ENCODE results near the gene KCNMB1.

KCNMB1 gene

DNA sequence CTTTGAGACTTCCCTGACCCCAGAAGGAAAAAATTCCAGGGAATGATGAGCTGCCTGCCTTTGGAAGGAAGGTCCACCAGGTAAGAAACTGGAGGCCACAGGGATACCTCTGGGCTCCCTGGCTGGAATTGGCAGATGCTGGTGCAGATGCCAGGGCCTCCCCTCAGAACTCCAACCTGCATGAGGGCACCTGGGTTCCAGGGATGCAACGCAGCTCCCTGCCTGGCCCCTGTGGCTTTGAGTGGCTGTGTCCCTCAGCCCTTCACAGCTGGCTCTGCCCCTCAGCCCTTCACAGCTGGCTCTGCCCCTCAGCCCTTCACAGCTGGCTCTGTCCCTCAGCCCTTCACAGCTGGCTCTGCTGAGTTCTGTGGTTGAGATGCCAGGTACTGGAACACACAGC is 13.9 kb downstream of the KCNMB1 start:
- DNase-seq = no peak

DNA sequence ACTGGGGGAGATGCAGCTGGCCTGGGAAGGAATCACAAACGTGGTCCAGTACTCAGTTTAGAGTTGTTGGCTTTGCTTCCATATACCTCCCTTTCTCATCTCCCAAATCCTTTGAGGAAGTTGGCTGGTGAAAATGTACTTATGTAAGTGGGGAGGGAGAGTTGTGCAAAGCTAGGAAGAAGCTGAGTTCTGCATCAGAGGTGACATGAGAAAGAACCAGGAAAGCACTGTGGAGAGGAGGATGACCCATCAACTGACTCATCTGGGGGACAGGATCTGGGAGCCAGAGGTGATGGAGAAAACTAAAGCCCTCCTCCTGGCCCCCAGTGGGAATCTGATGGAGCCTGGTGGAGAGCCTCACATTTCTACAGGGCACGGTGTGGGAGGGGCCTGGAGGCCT is 16.2 kb downstream of the KCNMB1 start:
- peak; percentile 59 for DNase-seq

DNA sequence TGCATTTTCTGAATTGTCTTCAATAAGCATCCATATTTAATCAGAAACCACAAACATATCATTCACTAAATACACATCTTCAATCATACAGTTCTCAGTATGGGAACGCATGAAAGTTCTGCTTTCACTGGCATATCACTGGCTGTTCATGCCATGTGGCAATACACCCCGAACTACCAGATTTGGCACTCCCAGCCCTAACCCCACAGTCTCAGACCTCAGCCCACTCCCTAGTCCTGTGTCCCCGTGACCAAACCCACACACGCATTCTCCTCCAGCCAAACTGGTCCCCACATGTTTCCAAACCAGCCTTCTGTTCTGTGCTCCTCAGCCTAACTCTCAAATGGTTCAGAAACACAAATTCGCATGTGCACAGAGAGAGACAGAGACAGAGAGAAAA is 20.6 kb downstream of the KCNMB1 start:
- peak; percentile 62 for DNase-seq

DNA sequence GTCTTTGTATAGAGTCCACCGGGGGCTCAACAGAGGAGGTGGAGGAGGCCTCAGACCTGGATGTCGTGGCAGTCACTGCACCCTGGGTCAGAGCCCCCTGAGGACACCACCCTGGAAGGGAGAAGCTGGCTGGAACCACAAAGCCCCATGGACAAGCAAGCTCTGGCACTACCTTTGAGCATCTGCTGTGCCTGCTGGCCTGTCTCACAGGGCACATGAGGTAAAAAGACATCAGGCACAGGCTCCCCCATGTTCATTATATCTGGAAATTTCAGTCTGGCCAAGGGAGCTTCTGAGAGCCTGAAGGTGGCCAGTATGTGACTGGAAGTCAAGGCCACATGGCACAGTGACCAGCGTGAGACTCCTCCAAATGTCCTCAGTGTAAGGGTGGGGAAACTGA is 22.9 kb downstream of the KCNMB1 start:
- DNase-seq = no peak

DNA sequence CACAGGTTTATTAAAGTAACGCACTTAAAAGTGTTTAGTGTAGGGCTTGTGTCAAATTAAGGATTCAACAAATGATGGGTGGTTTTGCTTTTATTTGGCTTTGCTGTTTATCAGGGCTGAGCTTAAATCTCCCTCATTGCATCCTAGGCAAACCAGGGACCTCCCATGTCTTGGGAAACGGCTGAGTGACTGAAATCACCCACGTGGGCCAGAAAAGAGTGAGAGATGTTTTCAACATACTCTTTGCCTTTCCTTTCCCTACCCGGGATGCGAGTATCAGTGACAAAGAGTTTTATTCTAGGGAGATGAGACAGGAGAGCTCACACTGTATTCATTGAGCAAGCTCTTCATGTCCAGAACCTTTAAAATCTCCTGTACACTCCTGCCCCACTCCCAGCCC is 23.3 kb downstream of the KCNMB1 start:
- DNase-seq = peak; percentile 81

DNA sequence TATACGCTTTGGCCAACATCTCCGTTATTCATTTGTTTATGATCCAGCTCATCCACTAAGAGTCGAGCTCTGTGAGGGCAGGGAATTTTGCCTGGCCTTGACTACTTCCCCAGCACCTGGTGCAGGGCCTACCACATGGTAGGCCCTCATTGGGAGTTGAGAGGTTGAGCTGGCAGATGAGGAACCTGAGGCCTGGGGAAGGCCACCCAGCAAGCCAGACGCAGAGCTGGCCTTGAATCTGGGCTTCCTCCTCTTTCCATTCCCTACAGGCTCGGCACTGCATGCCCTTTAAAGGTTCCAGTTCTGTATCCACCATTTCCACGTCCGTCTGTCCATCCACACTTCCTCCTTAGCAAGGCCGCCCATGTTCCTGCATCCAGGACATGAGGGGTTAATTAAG is 24.2 kb downstream of the KCNMB1 start:
- peak; percentile 35 for DNase-seq

DNA sequence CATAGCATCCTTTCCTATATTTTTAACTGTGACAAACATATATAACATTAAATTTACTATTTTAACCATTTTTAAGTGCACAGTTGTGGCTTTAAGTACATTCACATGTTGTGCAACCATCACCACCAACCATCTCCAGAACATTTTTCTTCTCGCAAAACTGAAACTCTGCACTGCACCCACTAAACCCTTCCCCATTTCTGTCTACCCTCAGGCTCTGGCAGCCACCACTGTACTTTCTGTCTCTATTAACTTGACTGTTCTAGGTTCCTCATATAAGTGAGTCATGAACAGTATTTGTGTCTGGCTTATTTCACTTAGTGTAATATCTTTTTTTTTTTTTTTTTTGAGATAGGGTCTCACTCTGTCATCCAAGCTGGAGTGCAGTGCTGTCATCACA is 25.5 kb downstream of the KCNMB1 start:
- peak; percentile 95 for DNase-seq

DNA sequence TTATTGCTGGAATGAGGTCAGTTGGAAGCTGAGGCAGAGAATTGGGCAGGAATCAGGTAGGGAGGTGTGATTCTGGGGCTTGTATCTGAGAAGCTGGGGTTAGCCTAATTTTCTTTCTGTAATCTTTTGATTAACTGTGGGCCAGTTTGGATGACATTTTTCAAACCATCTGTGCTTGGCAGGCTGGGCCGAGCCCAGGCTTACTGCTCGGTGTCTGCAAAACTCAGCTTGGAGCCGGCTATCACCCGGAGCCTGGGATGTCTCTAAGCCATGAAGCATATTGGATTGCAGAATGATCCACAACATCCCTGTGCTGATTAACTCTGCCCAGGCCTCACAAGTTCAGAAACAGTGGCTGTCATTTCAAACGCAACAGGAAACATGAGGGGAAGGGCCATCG is 26.5 kb downstream of the KCNMB1 start:
- no peak for DNase-seq

DNA sequence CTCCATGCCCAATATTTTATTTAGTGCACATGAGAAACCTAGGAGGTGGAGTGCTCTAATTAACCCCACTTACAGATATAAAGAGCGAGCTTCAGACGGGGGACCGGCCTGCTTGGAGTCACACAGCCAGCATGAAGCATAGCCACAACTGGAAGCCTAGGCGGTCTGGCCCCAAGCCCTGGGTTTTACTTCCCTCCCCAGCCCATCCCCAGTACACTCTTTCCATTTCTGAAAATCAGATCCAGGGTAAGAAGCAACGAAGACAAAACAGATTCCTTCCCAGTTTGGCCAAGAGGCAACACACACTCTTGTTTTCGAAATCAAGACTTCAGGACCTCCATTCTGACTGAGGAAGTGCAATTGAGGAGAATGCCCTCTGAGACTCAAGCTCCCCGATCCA is 27.1 kb downstream of the KCNMB1 start:
- DNase-seq = peak; percentile 43

DNA sequence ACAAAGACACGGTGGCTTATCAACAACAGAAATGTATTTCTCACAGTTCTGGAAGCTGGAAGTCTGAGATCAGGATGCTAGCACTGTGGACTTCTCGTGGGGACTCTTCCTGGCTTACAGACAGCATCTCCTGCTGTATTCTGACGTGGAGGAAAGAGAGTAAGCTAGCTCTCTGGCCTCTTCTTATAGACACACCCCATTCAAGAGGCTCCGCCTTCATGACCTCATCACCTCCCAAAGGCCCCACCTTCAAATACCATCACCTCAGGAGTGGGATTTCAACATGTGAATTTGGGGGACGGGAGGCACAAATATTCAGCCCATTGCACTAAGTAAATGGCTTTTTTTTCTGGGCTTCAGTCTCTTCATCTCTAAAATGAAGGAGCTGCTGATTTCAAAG is 27.6 kb downstream of the KCNMB1 start:
- peak; percentile 48 for DNase-seq

DNA sequence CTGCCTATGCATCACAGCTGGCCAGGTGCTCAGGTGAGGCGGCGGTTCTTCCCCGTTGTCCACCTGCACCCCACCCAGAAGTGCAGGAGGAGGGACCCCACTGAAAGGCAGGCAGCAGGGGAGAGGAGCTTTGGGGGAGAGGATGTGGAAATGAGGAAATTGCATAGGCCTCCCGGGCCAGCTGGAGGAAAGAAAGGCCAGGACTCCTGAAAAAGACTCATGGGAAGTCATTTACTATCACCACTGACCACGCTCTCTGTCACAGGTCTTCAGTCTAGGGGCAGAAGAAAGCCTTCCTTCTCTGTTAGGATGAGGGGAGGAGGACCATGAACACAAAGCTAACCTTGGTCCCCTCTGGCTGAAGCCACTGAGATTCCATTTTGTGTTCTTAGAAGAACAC is 28.1 kb downstream of the KCNMB1 start:
- DNase-seq = peak; percentile 61

DNA sequence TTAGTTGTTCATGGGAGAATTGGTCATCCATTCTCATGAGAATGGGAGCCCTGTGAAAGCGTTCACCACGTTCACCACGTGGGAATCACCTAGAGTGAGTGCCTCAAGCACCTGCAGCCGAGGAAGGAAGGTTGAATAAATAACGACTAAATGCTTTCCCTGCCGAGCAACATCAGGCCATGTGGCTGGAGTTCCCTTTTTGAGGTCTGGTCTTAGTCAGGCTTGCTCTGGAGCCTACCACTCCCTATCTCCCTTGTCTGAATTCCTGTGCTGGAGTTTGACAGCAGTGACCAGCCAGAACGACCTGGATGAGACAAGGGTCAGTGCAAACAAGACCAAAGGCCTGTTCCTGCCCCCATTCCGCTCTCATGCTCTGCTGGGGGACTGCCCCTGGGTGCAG is 28.5 kb downstream of the KCNMB1 start:
- peak; percentile 79 for DNase-seq

DNA sequence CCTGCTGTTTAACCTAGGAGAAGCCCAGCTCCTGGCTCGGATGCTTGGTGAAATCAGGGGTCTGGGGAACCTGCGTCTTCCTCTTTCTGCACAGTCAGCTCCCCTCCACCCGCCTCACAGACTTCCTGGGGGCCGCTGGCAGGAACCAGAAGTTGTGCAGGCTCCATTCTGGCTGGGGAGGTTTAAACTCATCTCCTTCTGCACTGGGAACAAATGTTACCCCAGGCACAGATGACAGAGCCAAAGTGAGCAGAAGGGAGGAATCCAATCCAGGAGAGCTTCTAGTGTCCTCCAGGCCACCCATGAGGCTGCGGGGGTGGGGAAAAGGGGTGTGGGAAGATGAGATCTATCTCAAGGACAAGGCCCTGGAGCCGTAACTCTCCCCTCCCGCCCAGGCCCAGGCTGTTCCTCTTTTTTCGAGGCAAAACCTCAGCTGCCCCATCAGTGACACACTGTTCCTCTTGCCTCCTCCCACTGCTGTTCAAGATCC is 31.2 kb downstream of the KCNMB1 start:
- DNase-seq = peak; percentile 95

DNA sequence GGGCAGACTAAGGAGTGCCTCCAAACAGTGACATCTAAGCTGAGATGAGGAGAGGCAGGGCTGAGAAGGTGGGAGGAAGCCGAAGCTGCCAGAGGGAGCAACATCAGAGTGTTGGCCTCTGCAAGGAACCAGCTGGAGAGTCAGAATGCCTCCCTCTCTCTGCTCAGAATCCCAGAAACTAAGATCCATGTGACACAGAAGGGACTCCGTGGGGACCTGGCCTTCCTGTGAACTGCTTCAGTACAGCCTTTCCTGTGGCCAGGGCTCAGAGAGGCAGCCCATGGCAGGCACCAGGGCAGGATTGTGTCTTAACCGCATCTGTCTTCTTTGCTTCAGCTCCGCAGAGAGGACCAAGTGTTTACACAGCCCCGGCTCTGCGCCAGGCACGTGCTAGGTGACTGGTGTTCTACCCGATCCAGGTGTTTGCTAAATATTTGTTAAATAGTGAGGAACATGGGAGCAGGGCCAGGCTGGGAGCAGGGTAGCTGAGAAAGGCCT is 33.5 kb downstream of the KCNMB1 start:
- DNase-seq = no peak

DNA sequence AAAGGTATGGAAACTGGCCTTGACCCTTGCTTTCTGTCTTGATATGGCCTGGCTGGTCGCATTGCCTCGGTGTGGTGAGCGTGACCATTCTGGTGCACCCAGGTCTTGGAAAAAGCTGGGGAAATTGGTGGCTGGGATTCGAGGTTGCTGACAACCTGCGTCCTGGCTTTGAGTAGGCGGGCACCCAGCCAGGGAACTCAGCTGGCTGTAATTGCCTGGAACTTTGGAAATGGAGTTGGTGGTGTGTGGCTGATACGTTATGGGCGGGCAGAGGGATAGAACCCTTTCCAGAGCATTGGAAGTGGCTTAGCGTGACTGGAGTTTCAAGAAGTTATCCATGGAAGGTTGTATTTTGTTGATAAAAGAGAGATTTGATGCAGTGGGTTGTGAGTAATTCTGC is 35.2 kb downstream of the KCNMB1 start:
- no peak for DNase-seq

DNA sequence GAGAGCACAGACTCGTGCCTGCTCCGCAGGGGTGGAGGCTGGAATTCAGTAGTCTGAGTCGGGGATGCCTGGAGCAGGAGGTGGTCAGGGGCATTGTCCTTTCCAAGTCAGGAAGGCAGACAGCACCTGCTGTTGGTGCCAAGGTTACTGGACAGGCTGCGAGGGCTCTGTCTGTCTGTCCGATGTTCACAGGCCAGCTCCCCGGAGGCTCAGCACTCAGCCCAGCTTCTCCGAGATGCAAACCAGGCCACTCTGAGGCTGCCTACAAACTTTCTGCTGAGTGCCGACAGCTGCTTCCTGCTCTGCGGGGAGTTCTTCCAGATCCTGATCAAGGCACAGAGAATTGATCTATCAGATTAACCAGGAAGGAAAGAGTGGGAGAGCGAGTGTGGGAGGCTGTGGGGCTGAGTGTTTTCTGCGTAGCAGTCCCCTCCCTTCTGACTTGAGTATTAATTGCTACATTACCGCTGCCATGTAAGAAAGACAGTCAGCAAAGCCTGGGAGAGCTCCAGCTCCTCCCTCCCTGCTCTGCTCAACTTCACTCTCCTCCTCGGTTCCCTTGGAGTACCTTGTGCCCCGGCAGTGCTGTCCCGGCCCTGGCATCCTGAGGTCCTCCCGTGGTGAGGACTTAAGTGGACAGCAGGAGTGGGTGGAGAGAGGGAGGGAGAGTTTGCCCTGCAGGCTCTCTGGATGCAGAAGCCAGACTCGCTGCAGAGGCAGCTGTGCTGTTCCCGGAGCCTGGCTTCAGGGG is 36.0 kb downstream of the KCNMB1 start:
- no peak for DNase-seq

DNA sequence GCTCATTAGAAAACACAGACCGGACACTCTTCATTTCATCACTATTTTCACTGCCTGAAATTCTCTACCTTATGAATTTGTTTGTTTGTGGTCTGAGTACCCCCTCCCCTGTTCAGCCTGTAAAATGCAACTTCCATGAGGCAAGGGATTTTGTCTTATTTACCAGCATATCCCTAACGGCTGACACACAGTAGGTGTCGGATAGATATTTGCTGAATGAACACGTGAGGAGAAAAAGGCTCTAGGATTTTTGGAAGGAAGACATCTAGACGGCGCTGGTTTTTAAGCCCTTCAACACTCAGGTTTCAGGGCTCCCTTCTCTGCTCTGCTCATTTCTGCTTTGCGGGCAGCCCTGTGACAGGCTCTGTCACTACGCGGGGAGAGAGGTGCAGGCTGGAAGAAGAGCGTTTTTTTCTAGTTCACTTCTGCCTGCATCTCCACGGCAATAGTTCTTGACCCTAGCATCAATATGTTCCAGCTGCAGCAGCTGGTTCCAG is 41.0 kb downstream of the KCNMB1 start:
- DNase-seq = no peak

DNA sequence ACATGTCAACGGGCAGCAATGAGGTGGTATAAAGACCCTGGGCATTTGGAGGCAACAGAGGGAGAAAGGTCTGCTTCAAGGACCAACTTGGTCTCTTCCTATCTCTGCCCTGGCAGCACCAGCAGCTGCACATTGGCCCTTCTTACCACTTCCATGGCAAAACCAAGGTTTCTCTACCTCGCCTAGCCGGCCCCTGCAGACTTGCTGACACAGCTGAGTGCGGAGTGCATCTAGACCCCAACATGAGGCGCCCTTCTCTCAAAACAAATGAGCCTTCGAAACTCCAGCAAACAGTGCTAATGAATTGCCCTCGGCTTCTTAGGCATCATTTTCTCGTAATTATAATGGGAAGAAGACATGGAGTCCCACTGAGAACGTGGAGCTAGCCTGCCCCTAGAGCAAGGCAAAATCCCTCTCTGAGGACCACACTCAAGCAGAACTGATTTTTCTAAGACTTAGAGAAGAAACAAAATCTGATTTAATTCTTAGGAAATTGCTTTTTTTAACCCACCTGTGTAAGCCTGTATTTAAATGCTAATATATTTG is 42.1 kb downstream of the KCNMB1 start:
- no peak for DNase-seq

DNA sequence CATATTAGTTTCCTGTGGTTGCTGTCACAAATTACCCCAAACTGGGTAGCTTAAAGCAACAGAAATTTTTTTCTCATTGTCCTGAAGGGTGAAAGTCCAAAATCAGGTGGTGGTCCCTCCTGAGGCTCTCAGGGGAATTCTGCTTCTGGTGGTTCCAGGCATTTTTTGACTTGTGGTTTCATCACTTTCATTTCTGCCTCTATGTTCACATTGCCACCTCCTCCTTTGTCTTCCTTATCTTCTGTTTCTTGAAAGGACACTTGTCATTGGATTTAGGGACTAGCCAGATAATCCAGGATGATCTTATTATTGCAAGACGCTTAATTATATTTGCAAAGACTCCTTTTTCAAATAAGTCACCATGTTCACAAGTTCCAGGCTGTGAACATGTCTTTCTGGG is 43.2 kb downstream of the KCNMB1 start:
- DNase-seq = no peak

DNA sequence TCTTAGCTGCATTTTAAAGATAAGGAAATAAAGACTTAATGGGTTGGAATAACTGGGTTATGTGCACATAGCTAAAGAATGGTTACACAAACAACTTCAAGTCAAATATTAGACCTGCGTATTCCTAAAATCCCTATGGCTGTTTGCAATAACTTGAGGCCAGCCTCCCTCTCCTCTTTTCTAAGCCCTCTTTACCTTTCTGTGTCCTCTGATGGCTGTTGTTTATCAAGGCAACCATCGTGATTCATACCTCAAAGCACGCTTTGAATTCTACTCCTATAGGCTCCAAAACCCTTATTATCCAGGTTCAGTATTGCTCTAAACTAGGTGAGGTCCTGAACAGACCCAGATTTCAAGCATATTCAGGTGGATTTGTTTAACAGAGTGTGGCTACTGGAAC is 46.0 kb downstream of the KCNMB1 start:
- no peak for DNase-seq

DNA sequence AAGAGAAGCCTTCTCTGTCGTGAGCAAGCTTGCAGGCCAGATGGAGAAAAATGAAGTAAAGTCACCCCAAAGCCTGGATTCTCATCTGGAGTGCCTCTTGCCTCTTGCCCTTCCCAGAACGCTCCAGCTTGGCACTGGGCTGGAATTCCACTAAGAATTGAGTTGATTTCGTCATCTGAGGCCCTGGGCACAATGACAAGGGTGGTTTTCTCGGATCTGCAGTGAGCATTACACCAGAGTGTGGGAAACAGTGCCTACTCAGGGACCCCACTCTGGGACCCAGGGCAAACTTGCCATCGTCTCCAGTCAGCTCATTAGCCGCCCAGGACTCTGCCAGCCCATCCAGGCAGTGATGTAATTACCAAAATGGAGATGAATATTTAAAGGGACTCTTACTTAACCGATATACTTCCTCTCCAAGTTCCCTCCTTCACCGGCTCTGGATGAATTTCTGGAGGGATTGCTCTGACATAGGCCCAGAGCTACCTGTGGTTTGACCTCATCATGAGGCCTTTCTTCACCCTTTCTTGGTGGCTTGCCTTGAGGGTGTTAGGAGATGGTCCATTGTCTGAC is 46.9 kb downstream of the KCNMB1 start:
- DNase-seq = no peak

DNA sequence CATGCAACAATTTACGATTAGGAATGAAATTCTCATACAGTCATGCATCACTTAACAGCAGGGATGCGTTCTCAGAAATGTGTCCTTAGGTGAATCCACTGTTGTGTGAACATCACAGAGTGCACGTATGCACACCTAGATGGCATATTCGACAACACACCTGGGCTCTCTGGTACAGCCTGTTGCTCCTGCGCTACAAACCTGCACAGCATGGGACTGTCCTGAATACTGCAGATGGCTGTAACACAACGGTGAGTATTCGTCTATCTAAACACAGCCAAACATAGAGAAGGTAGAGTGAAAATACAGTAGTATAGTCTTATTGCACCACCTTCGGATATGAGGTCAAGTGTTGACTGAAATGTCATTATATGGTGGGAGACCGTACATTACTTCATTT is 47.6 kb downstream of the KCNMB1 start:
- no peak for DNase-seq

DNA sequence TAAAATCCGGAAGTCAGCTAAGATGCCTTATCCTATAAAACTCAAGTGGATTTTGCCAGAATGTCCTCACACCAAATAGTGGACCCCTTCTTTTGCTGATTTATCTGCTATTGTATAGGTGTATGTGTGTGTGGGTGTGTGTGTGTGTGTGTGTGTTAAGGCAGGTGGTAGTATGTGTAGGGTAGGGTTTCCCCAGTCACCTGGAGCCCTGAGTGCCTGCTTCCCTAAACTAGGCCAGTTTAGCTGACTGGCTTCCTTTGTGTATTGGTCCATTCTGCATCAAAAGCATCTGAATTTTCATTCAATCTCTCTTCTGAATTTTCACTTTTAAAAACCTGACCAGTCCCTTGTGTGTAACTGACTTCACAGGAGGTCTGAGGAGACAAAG is 49.4 kb downstream of the KCNMB1 start:
- DNase-seq = no peak

Measured in inflammatory macrophage treated with lipopolysaccharide for 4 hours (primary cell).